PC-9 (cell line): Measurements from ENCODE around the gene SP2. TPM values are rescaled to one million over a fixed set of nuclear protein-coding genes. Genes with fewer than 3 reads are reported as not detected.
A peak's percentile ranks its signal among the peaks of the same experiment; 100 is the strongest.

Source experiments
- BruUV-seq: library from RNA; stranded (reverse); fragments of 400-500 nt; replicated peaks from 2 replicates; lab custom pipeline; 2021; lab: Mats Ljungman, UMichigan
- CTCF ChIA-PET: fragments of 300-600 bp; sonication (Branson Sonifier 250); formaldehyde crosslinking; loops from one replicate; lab custom pipeline; 2022; ENCODE audit warnings: antibody characterized with exemption; lab: Charles Lee
- POLR2A ChIA-PET: fragments of 300-600 bp; sonication (Branson Sonifier 250); formaldehyde crosslinking; loops from one replicate; lab custom pipeline; 2022; ENCODE audit warnings: antibody characterized with exemption; ENCODE audit not compliant: unreplicated experiment; lab: Charles Lee
- DNase-seq, 2 experiments: peaks; one replicate each; pipeline versions ENCODE4 v3.0.0 to v3.0.0-alpha.2; 2015 to 2022; ENCODE audit warnings: mixed read lengths in 1 of 2
- H2AFZ ChIP-seq: fragments of 200-600 bp; sonication (generic); 2 replicates; pipeline ENCODE4 v1.8.1; 2017; ENCODE audit warnings: antibody characterized with exemption
- H3F3A ChIP-seq: fragments of 200-600 bp; sonication (generic); 2 replicates; pipeline ENCODE4 v1.8.1; 2017; ENCODE audit warnings: antibody characterized with exemption, mild to moderate bottlenecking, low read depth; ENCODE audit not compliant: insufficient read depth
- H3K27ac ChIP-seq: fragments of 200-600 bp; sonication (generic); 2 replicates; pipeline ENCODE4 v1.6.1; 2016; ENCODE audit warnings: mixed run types
- H3K27me3 ChIP-seq: fragments of 200-600 bp; sonication (generic); 2 replicates; pipeline ENCODE4 v1.6.1; 2016; ENCODE audit warnings: low read depth, mixed run types; ENCODE audit not compliant: insufficient read depth
- H3K36me3 ChIP-seq: fragments of 200-600 bp; sonication (generic); 2 replicates; pipeline ENCODE4 v1.6.1; 2016; ENCODE audit warnings: low read depth, mixed run types
- H3K4me1 ChIP-seq: fragments of 200-600 bp; sonication (generic); replicated peaks from 2 replicates; pipeline ENCODE4 v1.6.1; 2016; ENCODE audit warnings: mixed run types; ENCODE audit not compliant: insufficient read depth
- H3K4me2 ChIP-seq: fragments of 200-600 bp; sonication (generic); 2 replicates; pipeline ENCODE4 v1.6.1; 2017; ENCODE audit warnings: mixed run types
- H3K4me3 ChIP-seq: fragments of 200-600 bp; sonication (generic); 2 replicates; pipeline ENCODE4 v1.6.1; 2016; ENCODE audit warnings: mixed run types
- H3K79me2 ChIP-seq: fragments of 200-600 bp; sonication (generic); 2 replicates; pipeline ENCODE4 v1.6.1; 2017; ENCODE audit warnings: low read depth, mixed run types
- H3K9me2 ChIP-seq: fragments of 200-600 bp; sonication (generic); 2 replicates; pipeline ENCODE4 v1.8.1; 2017; ENCODE audit warnings: mild to moderate bottlenecking; ENCODE audit not compliant: insufficient read depth
- H3K9me3 ChIP-seq: fragments of 200-600 bp; sonication (generic); 2 replicates; pipeline ENCODE4 v1.8.1; 2016; ENCODE audit warnings: low read depth; ENCODE audit not compliant: insufficient read depth
- H4K20me1 ChIP-seq: fragments of 200-600 bp; sonication (generic); 2 replicates; pipeline ENCODE4 v1.8.1; 2017; ENCODE audit not compliant: insufficient read depth
- EZH2 ChIP-seq: fragments of 200-600 bp; sonication (generic); IDR thresholded peaks from 2 replicates; pipeline ENCODE4 v1.8.0; 2017; ENCODE audit warnings: antibody characterized with exemption, low read depth
- intact Hi-C: fragments of 100-400 bp; cut with micrococcal nuclease; formaldehyde crosslinking; loops from one replicate; pipeline ENCODE4 v1.10.0; 2022; ENCODE audit not compliant: unreplicated experiment
- total RNA-seq: library from RNA; stranded (reverse); gene quantifications from 2 replicates; pipeline ENCODE4 v1.2.3, GENCODE V29; 2021
- TF ChIP-seq, protein P1 (sequence below): fragments of 200-600 bp; sonication (generic); conservative IDR thresholded peaks from 2 replicates; pipeline ENCODE4 v1.6.1; 2017; ENCODE audit warnings: mixed run types, antibody characterized with exemption, mild to moderate bottlenecking, moderate library complexity

Gene SP2
- total RNA-seq, 1 experiment from 2014 or later = 18.0 TPM

DNA sequence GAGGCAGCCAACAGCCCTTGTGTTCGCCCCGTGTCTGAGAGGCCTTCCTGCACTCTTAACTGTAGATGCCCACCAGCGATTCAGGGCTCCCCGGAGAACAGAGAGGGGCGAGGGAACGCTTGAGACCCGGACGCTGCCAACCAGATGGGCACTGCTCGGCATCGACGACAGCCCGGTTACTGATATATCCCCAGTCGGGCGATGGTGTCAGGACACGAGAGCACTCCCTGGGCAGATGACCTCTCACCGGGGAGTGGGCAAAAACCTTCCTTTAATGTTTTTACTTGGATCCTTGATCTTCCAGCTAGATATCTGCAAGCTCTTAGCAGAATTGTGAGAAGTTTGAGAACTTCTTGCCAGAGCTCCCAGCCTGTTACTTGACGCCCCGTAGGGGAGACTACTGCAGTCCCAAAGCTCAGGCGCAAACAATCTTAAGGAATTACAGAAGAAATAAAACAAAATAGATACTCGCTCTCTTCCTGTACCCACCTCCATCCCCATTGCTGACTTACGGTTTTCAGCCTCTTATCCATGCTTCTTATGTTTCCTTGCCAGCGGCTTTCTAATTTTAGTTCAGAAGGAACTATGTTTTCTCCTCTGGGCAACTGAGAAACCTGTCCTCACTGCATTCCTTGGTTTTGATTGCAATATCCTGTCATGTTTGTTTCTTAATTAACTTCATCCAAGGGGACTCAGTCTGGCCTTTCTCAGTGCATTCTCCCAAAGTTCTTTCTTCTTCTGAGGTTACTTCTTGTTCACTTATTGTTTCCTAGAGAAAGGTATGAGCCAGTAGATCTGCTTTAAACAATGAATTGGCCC, 845 bp downstream of the SP2 start:
- H4K20me1 ChIP-seq = no peaks in the 10 kb centered on the region
- no peaks in the 10 kb centered on the region; the same call in 1 of the 2 replicates for H3K36me3 ChIP-seq
- DNase-seq = peak in 1 of 2 experiments; percentile 55
- no peak for TF ChIP-seq EZH2
- TF ChIP-seq, protein P1, sequence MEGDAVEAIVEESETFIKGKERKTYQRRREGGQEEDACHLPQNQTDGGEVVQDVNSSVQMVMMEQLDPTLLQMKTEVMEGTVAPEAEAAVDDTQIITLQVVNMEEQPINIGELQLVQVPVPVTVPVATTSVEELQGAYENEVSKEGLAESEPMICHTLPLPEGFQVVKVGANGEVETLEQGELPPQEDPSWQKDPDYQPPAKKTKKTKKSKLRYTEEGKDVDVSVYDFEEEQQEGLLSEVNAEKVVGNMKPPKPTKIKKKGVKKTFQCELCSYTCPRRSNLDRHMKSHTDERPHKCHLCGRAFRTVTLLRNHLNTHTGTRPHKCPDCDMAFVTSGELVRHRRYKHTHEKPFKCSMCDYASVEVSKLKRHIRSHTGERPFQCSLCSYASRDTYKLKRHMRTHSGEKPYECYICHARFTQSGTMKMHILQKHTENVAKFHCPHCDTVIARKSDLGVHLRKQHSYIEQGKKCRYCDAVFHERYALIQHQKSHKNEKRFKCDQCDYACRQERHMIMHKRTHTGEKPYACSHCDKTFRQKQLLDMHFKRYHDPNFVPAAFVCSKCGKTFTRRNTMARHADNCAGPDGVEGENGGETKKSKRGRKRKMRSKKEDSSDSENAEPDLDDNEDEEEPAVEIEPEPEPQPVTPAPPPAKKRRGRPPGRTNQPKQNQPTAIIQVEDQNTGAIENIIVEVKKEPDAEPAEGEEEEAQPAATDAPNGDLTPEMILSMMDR = no peak
- peak overlapping the region; percentile 69 for H3K27ac ChIP-seq
- intact Hi-C loops = loop anchor here (1.0 kb wide), 2 partner anchors 50 to 73 kb away; no protein-coding TSS in a partner anchor
- H3K4me1 ChIP-seq = peaks cover 32% of the 10 kb centered on the region
- H3K27me3 ChIP-seq = no peaks in the 10 kb centered on the region
- peak overlapping the region; percentile 95 for H3K4me2 ChIP-seq
- ChIA-PET CTCF (no interaction called here), POLR2A (interaction anchor here (0.6 kb wide), 1 partner anchor 29 kb away, joined by 25 read pairs; no protein-coding TSS in a partner anchor)
- H3K9me3 ChIP-seq = no peaks in the 10 kb centered on the region
- TSS peak; percentile 45 for BruUV-seq
- peak overlapping the region; percentile 85 for H2AFZ ChIP-seq
- peaks cover 30% of the 10 kb centered on the region for H3F3A ChIP-seq
- H3K4me3 ChIP-seq = peak overlapping the region; percentile 93
- H3K79me2 ChIP-seq = peaks cover 47% of the 10 kb centered on the region
- H3K9me2 ChIP-seq = no peaks in the 10 kb centered on the region

DNA sequence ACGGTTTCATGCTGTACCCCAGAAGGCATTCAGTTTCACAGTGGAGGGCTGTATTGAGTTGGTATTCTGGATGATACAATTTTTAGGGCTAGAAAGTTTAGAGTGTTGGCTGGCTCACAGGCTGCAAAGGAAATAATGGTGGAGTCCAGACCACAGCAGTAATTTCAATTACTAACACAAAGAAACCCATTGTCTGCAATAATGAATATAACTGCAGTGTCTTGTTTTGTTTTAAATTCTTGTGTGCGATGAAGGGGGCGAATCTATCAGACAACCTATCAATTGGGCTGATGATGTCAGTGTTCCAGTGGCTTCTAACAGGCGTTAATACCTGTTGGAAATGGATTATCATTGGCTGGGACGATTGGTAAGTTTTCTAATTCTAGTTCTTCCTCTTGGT, 1.5 kb downstream of the SP2 start:
- Histone ChIP-seq H3K79me2 (peaks cover 47% of the 10 kb centered on the region), H3K36me3 (no peaks in the 10 kb centered on the region; the same call in 1 of the 2 replicates), H3K27me3 (no peaks in the 10 kb centered on the region), H3K9me2 (no peaks in the 10 kb centered on the region), H3K4me2 (peak overlapping the region; percentile 95), H3K4me3 (peak overlapping the region; percentile 93), H3F3A (peaks cover 30% of the 10 kb centered on the region), H2AFZ (no peak overlapping the region), H3K9me3 (no peaks in the 10 kb centered on the region), H4K20me1 (no peaks in the 10 kb centered on the region), H3K4me1 (peaks cover 32% of the 10 kb centered on the region), H3K27ac (peak overlapping the region; percentile 69)
- no peak for DNase-seq
- intact Hi-C loops = no loop called here
- ChIA-PET CTCF (no interaction called here), POLR2A (no interaction called here)
- no TSS peak for BruUV-seq
- TF ChIP-seq, protein P1 = no peak
- no peak for TF ChIP-seq EZH2

DNA sequence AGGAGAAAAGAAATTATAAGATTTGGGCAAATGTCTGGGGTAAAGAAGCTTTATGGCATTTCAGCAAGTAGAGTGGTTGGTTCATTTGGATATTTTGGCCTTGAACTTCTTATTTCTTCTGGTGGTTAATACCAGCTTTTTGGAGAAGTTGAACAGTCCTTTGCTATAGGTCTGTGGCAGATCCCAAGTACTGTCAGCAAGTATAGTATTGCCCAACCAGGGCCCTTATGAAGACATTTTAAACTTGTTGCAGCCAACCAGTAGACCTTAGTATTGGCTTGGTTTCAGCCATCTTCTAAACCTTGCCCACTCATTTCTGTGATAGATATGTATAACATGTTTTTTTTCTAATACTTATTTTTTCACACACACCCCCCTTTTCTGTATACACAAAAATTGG, 2.2 kb downstream of the SP2 start:
- intact Hi-C loops = no loop called here
- peak overlapping the region; percentile 95; the same call in 1 of the 2 replicates for H3K4me2 ChIP-seq
- CTCF ChIA-PET = no interaction called here

More for the DNA sequence above, 2.2 kb downstream of the SP2 start:
- peaks cover 47% of the 10 kb centered on the region for H3K79me2 ChIP-seq
- TF ChIP-seq, protein P1 = no peak
- no peak for TF ChIP-seq EZH2
- no peaks in the 10 kb centered on the region; the same call in 1 of the 2 replicates for H3K36me3 ChIP-seq
- H3K4me1 ChIP-seq = peaks cover 26% of the 10 kb centered on the region
- H4K20me1 ChIP-seq = no peaks in the 10 kb centered on the region
- BruUV-seq = no TSS peak
- H3K4me3 ChIP-seq = no peak overlapping the region
- no peak for DNase-seq
- H2AFZ ChIP-seq = no peak overlapping the region
- no peaks in the 10 kb centered on the region for H3K9me2 ChIP-seq
- no peaks in the 10 kb centered on the region for H3K27me3 ChIP-seq
- H3K27ac ChIP-seq = no peak overlapping the region
- peaks cover 23% of the 10 kb centered on the region for H3F3A ChIP-seq
- H3K9me3 ChIP-seq = no peaks in the 10 kb centered on the region
- POLR2A ChIA-PET = no interaction called here
